ENCODE data around the gene PER3. TPM values are rescaled to one million over a fixed set of nuclear protein-coding genes. Genes with fewer than 3 reads are reported as not detected.

Gene PER3
- total and polyA plus RNA-seq, 2 donors (not counting 1 experiment from before 2014, with no cell fraction given), result 2.4 to 5.8 TPM

DNA sequence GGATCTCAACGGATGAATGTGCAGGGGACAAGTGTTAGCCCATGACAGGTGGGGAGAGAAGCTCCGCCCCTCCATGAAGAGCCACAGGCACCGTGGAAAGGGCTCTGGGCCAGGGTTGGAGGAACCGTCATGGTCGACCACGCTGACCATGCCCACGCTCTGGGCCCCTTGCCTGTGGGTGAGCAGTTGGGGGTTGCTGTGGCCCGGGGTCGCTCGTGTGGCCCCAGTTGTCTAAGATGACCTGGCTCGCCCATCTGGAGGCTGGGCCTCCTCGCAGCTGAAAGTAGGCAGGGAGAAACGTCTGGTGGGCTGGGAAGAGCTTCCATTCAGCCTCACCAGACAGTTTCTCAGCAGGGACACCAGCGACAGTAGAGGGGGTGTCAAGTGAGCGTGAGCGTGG lies 81.9 kb downstream of the PER3 start:
- Histone ChIP-seq H3K36me3 (replicated peaks in 1 of 2; ENCODE audit: control extremely low read depth in 1 of 2, control insufficient read depth in 1 of 2, extremely low read depth in 1 of 2, insufficient read depth in 2 of 2, low read length in 1 of 2) (no peaks in the 10 kb centered on the region), H3K27ac (ENCODE audit: low read length in 2 of 2) (no peak overlapping the region), H4K20me1 (ENCODE audit: control insufficient read depth, insufficient read depth, low read length, poor library complexity, severe bottlenecking) (no peaks in the 10 kb centered on the region), H2AFZ (ENCODE audit: insufficient read depth, low read depth, low read length, poor library complexity, severe bottlenecking) (no peak overlapping the region), H3K4me2 (replicated peaks; ENCODE audit: low read depth, low read length, poor library complexity, severe bottlenecking) (no peak overlapping the region), H3K4me3 (ENCODE audit: control extremely low read depth in 1 of 5, extremely low read depth in 1 of 5, insufficient read depth in 1 of 5, low read depth in 2 of 5, low read length in 4 of 5) (no peak overlapping the region), H3K4me1 (ENCODE audit: control insufficient read depth in 2 of 2, insufficient read depth in 2 of 2, low read length in 2 of 2) (no peaks in the 10 kb centered on the region), H3K79me2 (ENCODE audit: control insufficient read depth, insufficient read depth, low read length) (no peaks in the 10 kb centered on the region), H3K27me3 (replicated peaks in 1 of 4; ENCODE audit: control extremely low read depth in 1 of 4, control insufficient read depth in 3 of 4, insufficient read depth in 4 of 4, low read length in 3 of 4) (no peaks in the 10 kb centered on the region), H3K9me3 (ENCODE audit: control extremely low read depth in 1 of 3, control insufficient read depth in 2 of 3, insufficient read depth in 1 of 3, low read length in 2 of 3) (peaks cover 0 to 4% (median 0%) of the 10 kb centered on the region in 3 donors), H3K9ac (ENCODE audit: low read length) (no peak overlapping the region)
- intact Hi-C loops (cut with micrococcal nuclease), result no loop called here
- no peaks in the 10 kb centered on the region for H3K4me1 Mint-ChIP-seq
- H3K4me3 Mint-ChIP-seq, result no peak overlapping the region
- no peak for DNase-seq
- H3K9me3 Mint-ChIP-seq (ENCODE audit: insufficient read depth), result no peaks in the 10 kb centered on the region
- no peak overlapping the region for H3K27ac Mint-ChIP-seq
- ATAC-seq (ENCODE audit: low read depth), result no peak
- TF ChIP-seq EZH2 (IDR thresholded peaks at IDR 0.05; ENCODE audit: borderline replicate concordance, insufficient read depth, low read depth, low read length, poor library complexity, severe bottlenecking), result no peak
- TF ChIP-seq, protein P1, sequence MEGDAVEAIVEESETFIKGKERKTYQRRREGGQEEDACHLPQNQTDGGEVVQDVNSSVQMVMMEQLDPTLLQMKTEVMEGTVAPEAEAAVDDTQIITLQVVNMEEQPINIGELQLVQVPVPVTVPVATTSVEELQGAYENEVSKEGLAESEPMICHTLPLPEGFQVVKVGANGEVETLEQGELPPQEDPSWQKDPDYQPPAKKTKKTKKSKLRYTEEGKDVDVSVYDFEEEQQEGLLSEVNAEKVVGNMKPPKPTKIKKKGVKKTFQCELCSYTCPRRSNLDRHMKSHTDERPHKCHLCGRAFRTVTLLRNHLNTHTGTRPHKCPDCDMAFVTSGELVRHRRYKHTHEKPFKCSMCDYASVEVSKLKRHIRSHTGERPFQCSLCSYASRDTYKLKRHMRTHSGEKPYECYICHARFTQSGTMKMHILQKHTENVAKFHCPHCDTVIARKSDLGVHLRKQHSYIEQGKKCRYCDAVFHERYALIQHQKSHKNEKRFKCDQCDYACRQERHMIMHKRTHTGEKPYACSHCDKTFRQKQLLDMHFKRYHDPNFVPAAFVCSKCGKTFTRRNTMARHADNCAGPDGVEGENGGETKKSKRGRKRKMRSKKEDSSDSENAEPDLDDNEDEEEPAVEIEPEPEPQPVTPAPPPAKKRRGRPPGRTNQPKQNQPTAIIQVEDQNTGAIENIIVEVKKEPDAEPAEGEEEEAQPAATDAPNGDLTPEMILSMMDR (IDR thresholded peaks at IDR 0.05), result no peak
- no peaks in the 10 kb centered on the region for H3K27me3 Mint-ChIP-seq
- CTCF ChIA-PET, result no interaction called here
- 85% methylated on average over 16 of the region's 16 CpGs for WGBS (ENCODE audit: insufficient coverage)
- POLR2A ChIA-PET, result no interaction called here

DNA sequence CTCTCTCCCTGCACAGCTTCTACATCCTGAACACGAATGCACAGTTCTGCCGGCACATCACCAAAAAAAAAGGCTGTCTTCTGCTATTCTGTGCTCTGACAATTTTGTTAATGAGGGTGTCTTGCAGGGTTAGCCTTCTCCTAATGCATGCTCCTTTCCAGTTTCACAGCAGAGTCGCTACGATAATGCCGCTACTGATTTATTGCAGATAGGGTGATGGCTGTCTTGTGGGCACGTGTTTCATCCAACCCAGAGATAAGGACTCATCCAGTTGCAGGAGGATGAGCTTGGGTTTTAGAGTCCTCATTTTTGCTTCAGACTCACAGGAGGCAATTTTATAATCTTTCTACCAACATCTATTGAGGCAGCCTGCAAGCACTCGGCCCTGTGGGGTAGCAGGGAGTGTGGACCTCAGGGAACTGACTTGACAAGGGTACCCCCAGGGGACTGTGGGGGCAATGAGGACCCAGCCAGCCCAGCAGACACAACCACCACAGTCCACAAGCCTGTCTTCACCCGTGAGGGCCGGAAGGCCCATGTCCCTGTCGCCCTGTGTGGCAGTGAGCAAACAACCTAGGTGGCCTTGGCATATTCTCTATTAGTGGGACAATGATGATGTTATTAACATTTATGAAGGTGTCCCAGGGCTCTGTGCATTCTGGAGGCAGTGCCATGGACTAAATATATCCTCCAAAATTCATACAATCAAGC lies 84.1 kb downstream of the PER3 start:
- H3K79me2 ChIP-seq (ENCODE audit: control insufficient read depth, insufficient read depth, low read length), result no peaks in the 10 kb centered on the region
- H3K9ac ChIP-seq (ENCODE audit: low read length), result no peak overlapping the region
- ChIA-PET CTCF (no interaction called here), POLR2A (no interaction called here)
- no peak overlapping the region for H3K4me3 Mint-ChIP-seq
- no peak overlapping the region for H3K27ac ChIP-seq (ENCODE audit: low read length in 2 of 2)
- H3K4me3 ChIP-seq (ENCODE audit: control extremely low read depth in 1 of 5, extremely low read depth in 1 of 5, insufficient read depth in 1 of 5, low read depth in 2 of 5, low read length in 4 of 5), result no peak overlapping the region
- ATAC-seq (ENCODE audit: low read depth), result no peak
- no peaks in the 10 kb centered on the region for H3K36me3 ChIP-seq (replicated peaks in 1 of 2; ENCODE audit: control extremely low read depth in 1 of 2, control insufficient read depth in 1 of 2, extremely low read depth in 1 of 2, insufficient read depth in 2 of 2, low read length in 1 of 2)
- H3K4me1 Mint-ChIP-seq, result no peaks in the 10 kb centered on the region
- intact Hi-C loops (cut with micrococcal nuclease), result no loop called here
- H2AFZ ChIP-seq (ENCODE audit: insufficient read depth, low read depth, low read length, poor library complexity, severe bottlenecking), result no peak overlapping the region
- no peak for TF ChIP-seq EZH2 (IDR thresholded peaks at IDR 0.05; ENCODE audit: borderline replicate concordance, insufficient read depth, low read depth, low read length, poor library complexity, severe bottlenecking)
- TF ChIP-seq, protein P1 (IDR thresholded peaks at IDR 0.05), result no peak
- H3K4me1 ChIP-seq (ENCODE audit: control insufficient read depth in 2 of 2, insufficient read depth in 2 of 2, low read length in 2 of 2), result no peaks in the 10 kb centered on the region
- H3K9me3 ChIP-seq (ENCODE audit: control extremely low read depth in 1 of 3, control insufficient read depth in 2 of 3, insufficient read depth in 1 of 3, low read length in 2 of 3), result peaks cover 0 to 4% (median 0%) of the 10 kb centered on the region in 3 donors
- WGBS (ENCODE audit: insufficient coverage), result 84% methylated on average over 4 of the region's 10 CpGs
- H3K4me2 ChIP-seq (replicated peaks; ENCODE audit: low read depth, low read length, poor library complexity, severe bottlenecking), result no peak overlapping the region
- H3K9me3 Mint-ChIP-seq (ENCODE audit: insufficient read depth), result no peaks in the 10 kb centered on the region
- no peaks in the 10 kb centered on the region for H3K27me3 ChIP-seq (replicated peaks in 1 of 4; ENCODE audit: control extremely low read depth in 1 of 4, control insufficient read depth in 3 of 4, insufficient read depth in 4 of 4, low read length in 3 of 4)
- no peak for DNase-seq
- H3K27me3 Mint-ChIP-seq, result no peaks in the 10 kb centered on the region
- no peaks in the 10 kb centered on the region for H4K20me1 ChIP-seq (ENCODE audit: control insufficient read depth, insufficient read depth, low read length, poor library complexity, severe bottlenecking)
- no peak overlapping the region for H3K27ac Mint-ChIP-seq
